ENCODE measurements around the gene PHAF1.

The PHAF1 gene

DNA sequence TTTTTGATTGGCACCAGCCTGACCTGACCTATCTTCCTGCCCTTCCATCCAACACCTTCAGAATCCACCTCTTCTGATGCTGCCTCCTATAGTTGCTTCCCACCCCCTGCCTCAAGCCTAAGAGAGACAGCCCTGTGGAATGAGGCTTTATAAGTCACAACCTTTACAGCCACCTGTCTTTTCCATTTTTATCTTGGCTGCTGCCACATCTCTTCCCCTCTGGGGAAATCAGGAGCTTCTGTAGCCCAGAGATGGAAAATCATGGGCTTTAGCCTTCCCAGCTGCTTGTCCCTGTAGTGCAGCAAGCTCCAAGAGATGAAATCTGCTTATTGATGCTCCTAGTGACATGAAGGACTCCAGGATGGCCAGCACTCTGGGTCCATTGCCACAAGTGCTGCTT is 18.7 kb downstream of the PHAF1 start:
- TF ChIP-seq EZH2 (IDR thresholded peaks at IDR 0.05) (no peak), POLR2AphosphoS5 (IDR thresholded peaks at IDR 0.05; ENCODE audit: borderline replicate concordance, low read depth, low read length) (no peak), FOXP2 (optimal IDR thresholded peaks at IDR 0.05; ENCODE audit: control extremely low read depth, extremely low read length, insufficient read depth) (no peak)
- Histone ChIP-seq H3K27ac (no peak overlapping the region), H3K9ac (ENCODE audit: insufficient read length) (no peak overlapping the region), H3K4me3 (no peak overlapping the region), H3K9me3 (ENCODE audit: low read depth, low read length) (no peaks in the 10 kb centered on the region), H3K36me3 (ENCODE audit: insufficient read depth, low read length) (peaks cover 8% of the 10 kb centered on the region; the same call in 1 of the 2 replicates)
- no peak for DNase-seq (ENCODE audit: low read depth, low spot score)

DNA sequence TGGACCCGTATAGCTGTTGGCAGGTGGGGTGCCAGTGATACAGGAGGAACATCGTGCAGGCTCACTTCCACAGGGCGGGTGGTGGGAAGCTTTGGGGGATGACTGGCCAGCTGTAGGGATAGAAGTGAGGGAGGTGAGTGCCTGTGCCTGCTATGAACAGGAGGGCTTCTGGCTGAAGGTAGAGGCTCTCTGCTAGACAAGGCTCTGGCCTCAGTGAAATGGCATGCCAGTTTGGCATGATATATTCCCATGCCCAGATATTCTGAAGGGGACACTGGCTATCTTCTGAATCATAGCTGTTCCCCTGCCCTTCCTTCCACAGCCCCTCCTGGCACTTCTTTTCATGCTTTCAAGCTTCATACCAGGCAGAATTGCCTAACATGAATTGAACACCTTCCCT is 19.1 kb downstream of the PHAF1 start:
- no peak for DNase-seq (ENCODE audit: low read depth, low spot score)
- H3K27ac ChIP-seq, result no peak overlapping the region
- H3K9me3 ChIP-seq (ENCODE audit: low read depth, low read length), result no peaks in the 10 kb centered on the region
- TF ChIP-seq FOXP2 (optimal IDR thresholded peaks at IDR 0.05; ENCODE audit: control extremely low read depth, extremely low read length, insufficient read depth) (no peak), EZH2 (IDR thresholded peaks at IDR 0.05) (no peak), POLR2AphosphoS5 (IDR thresholded peaks at IDR 0.05; ENCODE audit: borderline replicate concordance, low read depth, low read length) (no peak)
- peaks cover 8% of the 10 kb centered on the region; the same call in 1 of the 2 replicates for H3K36me3 ChIP-seq (ENCODE audit: insufficient read depth, low read length)
- H3K4me3 ChIP-seq, result no peak overlapping the region
- no peak overlapping the region for H3K9ac ChIP-seq (ENCODE audit: insufficient read length)

DNA sequence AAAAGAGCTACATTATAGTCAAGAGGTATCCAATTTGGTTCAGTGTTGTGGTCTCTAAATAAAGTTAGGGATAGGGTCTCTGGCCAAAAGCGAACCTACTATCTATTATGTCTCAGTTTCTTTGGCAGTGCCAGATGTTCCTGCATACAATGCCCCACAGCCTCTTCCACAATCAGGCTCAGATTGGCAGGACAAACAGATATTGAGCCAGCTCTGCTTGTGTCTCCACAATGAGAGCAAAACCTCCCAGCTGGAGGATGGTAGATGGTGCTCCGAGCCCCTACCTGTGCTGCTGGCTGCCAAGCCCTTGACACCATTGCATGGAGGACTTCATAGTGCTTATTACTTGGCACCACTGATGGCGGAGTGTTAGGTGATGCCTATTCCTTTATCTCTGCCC is 19.7 kb downstream of the PHAF1 start:
- DNase-seq (ENCODE audit: low read depth, low spot score), result no peak
- Histone ChIP-seq H3K4me3 (no peak overlapping the region), H3K9me3 (ENCODE audit: low read depth, low read length) (no peaks in the 10 kb centered on the region), H3K27ac (no peak overlapping the region), H3K36me3 (ENCODE audit: insufficient read depth, low read length) (peaks cover 11% of the 10 kb centered on the region; the same call in 1 of the 2 replicates), H3K9ac (ENCODE audit: insufficient read length) (no peak overlapping the region)
- TF ChIP-seq EZH2 (IDR thresholded peaks at IDR 0.05), result no peak
- TF ChIP-seq POLR2AphosphoS5 (IDR thresholded peaks at IDR 0.05; ENCODE audit: borderline replicate concordance, low read depth, low read length), result no peak
- no peak for TF ChIP-seq FOXP2 (optimal IDR thresholded peaks at IDR 0.05; ENCODE audit: control extremely low read depth, extremely low read length, insufficient read depth)

DNA sequence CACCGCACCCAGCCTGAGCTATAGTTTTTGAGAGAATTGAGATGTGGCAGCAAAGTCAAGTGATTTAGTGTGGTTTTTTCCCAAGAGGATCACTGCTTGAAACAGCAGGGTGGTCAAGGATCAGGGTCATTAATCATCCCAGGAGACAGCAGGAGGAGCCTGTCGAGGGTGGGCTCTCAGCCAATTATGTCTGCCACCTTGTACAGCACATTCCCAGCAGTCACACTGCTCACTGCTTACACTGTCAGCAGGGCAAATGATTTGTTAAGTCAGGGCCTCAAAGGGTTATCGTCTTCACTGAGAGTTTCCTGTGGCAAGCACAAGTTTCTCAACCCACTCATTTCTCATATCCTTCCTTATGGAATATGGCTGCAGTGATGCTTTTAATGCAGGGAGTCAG is 27.9 kb downstream of the PHAF1 start:
- no peak for DNase-seq (ENCODE audit: low read depth, low spot score)
- H3K4me3 ChIP-seq, result no peak overlapping the region
- H3K9me3 ChIP-seq (ENCODE audit: low read depth, low read length), result no peaks in the 10 kb centered on the region
- H3K36me3 ChIP-seq (ENCODE audit: insufficient read depth, low read length), result peaks cover 21% of the 10 kb centered on the region; the same call in 1 of the 2 replicates
- TF ChIP-seq POLR2AphosphoS5 (IDR thresholded peaks at IDR 0.05; ENCODE audit: borderline replicate concordance, low read depth, low read length) (no peak), EZH2 (IDR thresholded peaks at IDR 0.05) (no peak), FOXP2 (optimal IDR thresholded peaks at IDR 0.05; ENCODE audit: control extremely low read depth, extremely low read length, insufficient read depth) (no peak)
- H3K9ac ChIP-seq (ENCODE audit: insufficient read length), result no peak overlapping the region
- H3K27ac ChIP-seq, result no peak overlapping the region

DNA sequence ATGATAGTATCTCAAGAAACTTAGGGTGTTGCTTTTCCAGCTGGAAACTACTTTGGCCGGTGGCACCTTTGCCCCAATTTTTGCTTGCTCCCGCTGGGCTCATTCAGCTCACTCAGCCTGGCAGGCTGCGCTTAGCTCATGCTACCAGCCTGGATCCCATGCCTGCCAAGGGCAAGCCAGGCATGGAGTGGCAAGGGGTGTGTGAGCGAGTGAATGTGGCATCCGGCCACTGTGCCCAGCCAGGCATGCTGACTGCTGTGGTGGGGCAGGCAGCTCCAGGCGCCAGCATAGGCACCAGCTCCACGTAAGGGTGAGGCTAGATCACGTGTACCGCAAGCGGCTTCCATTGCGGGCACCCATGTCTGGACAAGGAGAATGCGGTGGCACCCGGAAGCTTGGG is 31.6 kb downstream of the PHAF1 start:
- DNase-seq (ENCODE audit: low read depth, low spot score), result no peak
- H3K9ac ChIP-seq (ENCODE audit: insufficient read length), result no peak overlapping the region
- peaks cover 10% of the 10 kb centered on the region; the same call in 1 of the 2 replicates for H3K36me3 ChIP-seq (ENCODE audit: insufficient read depth, low read length)
- TF ChIP-seq EZH2 (IDR thresholded peaks at IDR 0.05) (no peak), POLR2AphosphoS5 (IDR thresholded peaks at IDR 0.05; ENCODE audit: borderline replicate concordance, low read depth, low read length) (no peak), FOXP2 (optimal IDR thresholded peaks at IDR 0.05; ENCODE audit: control extremely low read depth, extremely low read length, insufficient read depth) (no peak)
- H3K9me3 ChIP-seq (ENCODE audit: low read depth, low read length), result no peaks in the 10 kb centered on the region
- no peak overlapping the region for H3K27ac ChIP-seq
- no peak overlapping the region for H3K4me3 ChIP-seq

DNA sequence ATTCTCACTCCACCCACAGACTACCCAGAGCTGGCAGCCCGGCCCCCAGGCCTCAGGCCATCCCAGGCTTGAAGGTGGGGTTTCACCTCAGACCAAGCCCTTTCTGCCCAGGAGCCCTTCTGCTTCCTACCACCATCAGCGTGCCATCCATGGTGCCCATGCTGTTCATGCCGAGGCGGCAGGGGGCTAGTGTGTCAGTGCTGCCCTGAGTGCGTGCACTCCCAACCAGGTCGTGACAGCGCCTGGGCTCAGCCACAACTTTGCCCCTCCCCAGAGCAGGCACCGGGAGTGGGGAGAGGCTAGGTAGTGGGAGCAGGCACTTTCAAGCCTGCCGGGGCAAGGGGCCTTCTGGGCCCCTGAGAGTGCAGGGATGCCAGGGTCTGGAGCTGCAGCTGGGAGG is 32.6 kb downstream of the PHAF1 start:
- Histone ChIP-seq H3K9ac (ENCODE audit: insufficient read length) (no peak overlapping the region), H3K4me3 (no peak overlapping the region), H3K9me3 (ENCODE audit: low read depth, low read length) (no peaks in the 10 kb centered on the region), H3K27ac (no peak overlapping the region), H3K36me3 (ENCODE audit: insufficient read depth, low read length) (peaks cover 10% of the 10 kb centered on the region; the same call in 1 of the 2 replicates)
- TF ChIP-seq POLR2AphosphoS5 (IDR thresholded peaks at IDR 0.05; ENCODE audit: borderline replicate concordance, low read depth, low read length) (no peak), EZH2 (IDR thresholded peaks at IDR 0.05) (no peak), FOXP2 (optimal IDR thresholded peaks at IDR 0.05; ENCODE audit: control extremely low read depth, extremely low read length, insufficient read depth) (no peak)
- no peak for DNase-seq (ENCODE audit: low read depth, low spot score)

DNA sequence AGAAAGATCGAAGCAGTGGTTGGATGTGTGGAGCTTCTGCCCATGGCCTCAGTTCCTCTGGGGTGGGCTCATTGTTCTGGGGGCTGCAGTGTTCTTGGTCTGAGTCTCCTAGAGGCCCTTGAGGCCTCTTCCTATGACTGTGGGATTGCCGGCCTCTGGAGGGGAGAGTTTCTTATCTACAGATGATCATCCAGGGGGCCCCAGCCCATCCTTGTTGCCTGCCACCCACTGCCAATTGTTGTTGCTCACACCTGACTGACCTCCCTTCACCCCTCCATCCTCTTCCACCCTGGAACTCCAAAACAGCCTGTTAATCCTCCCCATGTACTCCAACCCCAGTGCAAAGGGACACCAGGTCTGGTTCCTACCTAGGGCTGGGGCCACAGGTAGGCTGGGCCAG is 35.2 kb downstream of the PHAF1 start:
- Histone ChIP-seq H3K9me3 (ENCODE audit: low read depth, low read length) (no peaks in the 10 kb centered on the region), H3K36me3 (ENCODE audit: insufficient read depth, low read length) (peaks cover 10% of the 10 kb centered on the region; the same call in 1 of the 2 replicates), H3K9ac (ENCODE audit: insufficient read length) (no peak overlapping the region), H3K4me3 (no peak overlapping the region), H3K27ac (no peak overlapping the region)
- no peak for DNase-seq (ENCODE audit: low read depth, low spot score)
- no peak for TF ChIP-seq EZH2 (IDR thresholded peaks at IDR 0.05)
- TF ChIP-seq POLR2AphosphoS5 (IDR thresholded peaks at IDR 0.05; ENCODE audit: borderline replicate concordance, low read depth, low read length), result no peak
- no peak for TF ChIP-seq FOXP2 (optimal IDR thresholded peaks at IDR 0.05; ENCODE audit: control extremely low read depth, extremely low read length, insufficient read depth)

DNA sequence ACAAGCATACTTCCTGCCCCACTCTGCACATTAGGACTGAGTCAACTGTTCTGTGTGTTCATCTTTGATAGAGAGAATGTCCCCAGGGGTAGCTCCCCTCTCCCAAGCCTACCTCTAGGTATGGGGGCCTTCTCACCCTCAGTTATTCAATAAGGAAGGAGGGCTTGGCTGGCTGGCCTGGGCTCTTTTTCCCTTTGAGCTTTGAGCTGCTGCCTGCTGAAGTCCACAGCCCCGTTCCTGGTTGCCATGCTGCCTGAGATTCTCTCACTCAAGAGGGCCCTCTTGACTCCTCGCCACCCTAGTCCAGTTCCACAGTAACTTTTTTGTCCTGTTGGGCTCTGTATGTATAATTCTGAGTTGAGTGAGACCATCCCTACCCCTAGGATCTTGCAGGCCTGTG is 36.0 kb downstream of the PHAF1 start:
- no peak for DNase-seq (ENCODE audit: low read depth, low spot score)
- no peak overlapping the region for H3K4me3 ChIP-seq
- H3K27ac ChIP-seq, result no peak overlapping the region
- no peaks in the 10 kb centered on the region for H3K9me3 ChIP-seq (ENCODE audit: low read depth, low read length)
- peaks cover 6% of the 10 kb centered on the region; the same call in 1 of the 2 replicates for H3K36me3 ChIP-seq (ENCODE audit: insufficient read depth, low read length)
- H3K9ac ChIP-seq (ENCODE audit: insufficient read length), result no peak overlapping the region
- no peak for TF ChIP-seq EZH2 (IDR thresholded peaks at IDR 0.05)
- no peak for TF ChIP-seq POLR2AphosphoS5 (IDR thresholded peaks at IDR 0.05; ENCODE audit: borderline replicate concordance, low read depth, low read length)
- no peak for TF ChIP-seq FOXP2 (optimal IDR thresholded peaks at IDR 0.05; ENCODE audit: control extremely low read depth, extremely low read length, insufficient read depth)
